Adipocyte (in vitro differentiated cells): ENCODE data around the gene KDM2A.
A peak's percentile ranks its signal among the peaks of the same experiment; 100 is the strongest.

Source experiments
- DNase-seq: peaks from one replicate; pipeline ENCODE4 v3.0.0-alpha.2; 2015; ENCODE audit warnings: low read depth
- H3K27me3 ChIP-seq: replicated peaks from 2 replicates; pipeline ENCODE4 v1.7.0; 2013; ENCODE audit warnings: mild to moderate bottlenecking, low read length, moderate library complexity; ENCODE audit not compliant: control insufficient read depth, insufficient read depth
- H3K36me3 ChIP-seq: 2 replicates; pipeline ENCODE4 v1.7.0; 2013; ENCODE audit warnings: low read length, mild to moderate bottlenecking, moderate library complexity; ENCODE audit not compliant: control insufficient read depth, insufficient read depth, severe bottlenecking
- H3K4me1 ChIP-seq: 2 replicates; pipeline ENCODE4 v1.7.0; 2013; ENCODE audit warnings: mild to moderate bottlenecking, low read length, moderate library complexity; ENCODE audit not compliant: control insufficient read depth, insufficient read depth
- H3K4me3 ChIP-seq: 2 replicates; pipeline ENCODE4 v1.7.0; 2013; ENCODE audit warnings: mild to moderate bottlenecking, low read length, moderate library complexity
- H3K9ac ChIP-seq: 2 replicates; pipeline ENCODE4 v1.7.0; 2013; ENCODE audit warnings: mild to moderate bottlenecking, low read length, moderate library complexity
- H3K9me3 ChIP-seq: 2 replicates; pipeline ENCODE4 v1.7.0; 2013; ENCODE audit warnings: mild to moderate bottlenecking, low read length, moderate library complexity; ENCODE audit not compliant: control insufficient read depth

KDM2A gene

GRCh38 chr11:67290801-67291200 is 171.7 kb downstream of the KDM2A start:
- no peak for DNase-seq
- Histone ChIP-seq H3K36me3 (peaks cover 44% of the 10 kb centered on the region), H3K27me3 (no peaks in the 10 kb centered on the region), H3K9ac (peak overlapping the region; percentile 91), H3K9me3 (peaks cover 3% of the 10 kb centered on the region), H3K4me1 (peaks cover 35% of the 10 kb centered on the region), H3K4me3 (peak overlapping the region; percentile 84)

DNA sequence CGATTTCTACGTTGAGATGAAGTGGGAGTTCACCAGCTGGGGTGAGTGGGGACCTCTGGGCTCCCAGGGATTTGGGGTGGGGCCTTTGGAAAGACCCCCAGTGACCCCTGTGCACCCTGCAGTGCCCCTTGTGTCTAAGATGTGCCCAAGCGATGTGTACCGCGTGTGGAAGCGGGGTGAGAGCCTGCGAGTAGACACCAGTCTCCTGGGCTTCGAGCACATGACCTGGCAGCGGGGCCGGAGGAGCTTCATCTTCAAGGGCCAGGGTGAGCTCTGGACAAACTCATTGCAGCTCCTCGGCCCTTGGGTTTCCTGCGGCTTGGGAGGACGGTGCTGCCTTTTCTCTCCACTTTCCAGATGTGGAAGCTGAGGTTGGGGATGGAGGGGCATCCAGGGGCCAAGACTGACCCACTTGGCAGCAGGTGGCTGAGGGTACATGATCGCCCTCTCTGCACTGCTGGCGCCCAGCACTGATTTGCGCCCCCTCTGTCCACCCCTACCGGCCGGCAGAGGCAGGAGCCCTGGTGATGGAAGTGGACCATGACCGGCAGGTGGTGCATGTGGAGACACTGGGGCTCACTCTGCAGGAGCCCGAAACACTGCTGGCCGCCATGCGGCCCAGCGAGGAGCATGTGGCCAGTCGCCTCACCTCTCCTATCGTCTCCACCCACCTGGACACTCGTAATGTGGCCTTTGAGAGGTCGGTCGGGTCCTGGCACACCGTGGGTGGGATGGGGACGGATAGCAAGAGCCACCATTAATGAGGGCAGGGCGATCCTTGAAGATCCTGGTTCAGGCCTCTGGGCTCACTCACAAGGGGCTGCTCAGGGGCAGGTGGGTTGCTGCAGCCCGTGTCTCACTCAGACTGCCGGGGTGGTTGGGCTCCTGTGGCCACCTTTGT is 172.7 kb downstream of the KDM2A start:
- Histone ChIP-seq H3K27me3 (no peaks in the 10 kb centered on the region), H3K36me3 (peaks cover 47% of the 10 kb centered on the region), H3K9ac (peak overlapping the region; percentile 20), H3K4me1 (peaks cover 35% of the 10 kb centered on the region), H3K9me3 (peaks cover 7% of the 10 kb centered on the region), H3K4me3 (no peak overlapping the region)
- no peak for DNase-seq

GRCh38 chr11:67292671-67293070 is 173.6 kb downstream of the KDM2A start:
- H3K4me1 ChIP-seq: peaks cover 34% of the 10 kb centered on the region
- peak; percentile 34 for DNase-seq
- no peak overlapping the region for H3K9ac ChIP-seq
- no peaks in the 10 kb centered on the region for H3K27me3 ChIP-seq
- peaks cover 7% of the 10 kb centered on the region for H3K9me3 ChIP-seq
- H3K36me3 ChIP-seq: peaks cover 44% of the 10 kb centered on the region
- H3K4me3 ChIP-seq: no peak overlapping the region

- Histone ChIP-seq H3K9ac (no peak overlapping the region), H3K4me3 (no peak overlapping the region), H3K36me3 (peaks cover 44% of the 10 kb centered on the region), H3K4me1 (peaks cover 29% of the 10 kb centered on the region), H3K9me3 (peaks cover 7% of the 10 kb centered on the region), H3K27me3 (no peaks in the 10 kb centered on the region)
- DNase-seq: no peak
Measured at GRCh38 chr11:67293090-67293489, 174.0 kb downstream of the KDM2A start.

DNA sequence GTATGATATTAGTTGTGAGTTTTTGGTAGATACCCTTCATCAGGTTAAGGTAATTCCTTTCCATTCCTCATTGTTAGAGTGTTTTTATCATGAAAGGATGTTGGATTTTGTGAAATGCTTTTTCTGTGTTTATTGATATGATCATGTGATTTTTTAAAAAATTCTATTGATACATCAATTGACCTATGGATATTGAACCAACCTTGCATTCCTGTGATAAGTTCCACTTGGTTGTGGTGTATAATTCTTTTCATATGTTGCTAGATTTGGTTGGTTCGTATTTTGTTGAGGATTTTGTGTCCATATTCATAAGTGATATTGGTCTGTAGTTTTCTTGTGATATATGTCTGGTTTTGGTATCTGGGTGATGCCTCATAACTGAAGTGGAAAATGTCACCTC is 176.8 kb downstream of the KDM2A start:
- peak overlapping the region; percentile 9 for H3K4me3 ChIP-seq
- no peak for DNase-seq
- H3K9ac ChIP-seq: no peak overlapping the region
- no peaks in the 10 kb centered on the region for H3K27me3 ChIP-seq
- peaks cover 7% of the 10 kb centered on the region for H3K9me3 ChIP-seq
- H3K36me3 ChIP-seq: peaks cover 61% of the 10 kb centered on the region
- H3K4me1 ChIP-seq: peaks cover 16% of the 10 kb centered on the region

DNA sequence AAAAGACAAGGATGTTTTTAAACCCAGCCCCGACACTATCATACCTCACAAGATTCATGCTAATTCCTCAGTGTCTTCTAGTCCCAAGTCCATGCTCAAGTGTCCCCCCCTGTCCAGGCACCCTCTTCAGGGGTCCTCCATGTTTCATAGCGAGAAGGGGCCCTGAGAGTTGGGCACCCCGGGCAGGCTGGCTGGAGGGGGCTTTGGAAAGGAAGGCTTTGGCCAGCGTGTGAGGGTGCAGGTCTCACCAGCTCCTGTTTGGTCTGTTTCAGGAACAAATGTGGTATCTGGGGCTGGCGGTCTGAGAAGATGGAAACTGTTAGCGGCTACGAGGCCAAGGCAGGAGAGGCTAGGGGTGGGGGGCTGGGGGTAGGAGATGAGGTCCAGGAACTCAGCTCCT is 179.7 kb downstream of the KDM2A start:
- peaks cover 9% of the 10 kb centered on the region for H3K4me1 ChIP-seq
- H3K36me3 ChIP-seq: peaks cover 50% of the 10 kb centered on the region
- H3K9me3 ChIP-seq: peaks cover 7% of the 10 kb centered on the region
- no peaks in the 10 kb centered on the region for H3K27me3 ChIP-seq
- H3K9ac ChIP-seq: no peak overlapping the region
- no peak overlapping the region for H3K4me3 ChIP-seq
- DNase-seq: no peak

DNA sequence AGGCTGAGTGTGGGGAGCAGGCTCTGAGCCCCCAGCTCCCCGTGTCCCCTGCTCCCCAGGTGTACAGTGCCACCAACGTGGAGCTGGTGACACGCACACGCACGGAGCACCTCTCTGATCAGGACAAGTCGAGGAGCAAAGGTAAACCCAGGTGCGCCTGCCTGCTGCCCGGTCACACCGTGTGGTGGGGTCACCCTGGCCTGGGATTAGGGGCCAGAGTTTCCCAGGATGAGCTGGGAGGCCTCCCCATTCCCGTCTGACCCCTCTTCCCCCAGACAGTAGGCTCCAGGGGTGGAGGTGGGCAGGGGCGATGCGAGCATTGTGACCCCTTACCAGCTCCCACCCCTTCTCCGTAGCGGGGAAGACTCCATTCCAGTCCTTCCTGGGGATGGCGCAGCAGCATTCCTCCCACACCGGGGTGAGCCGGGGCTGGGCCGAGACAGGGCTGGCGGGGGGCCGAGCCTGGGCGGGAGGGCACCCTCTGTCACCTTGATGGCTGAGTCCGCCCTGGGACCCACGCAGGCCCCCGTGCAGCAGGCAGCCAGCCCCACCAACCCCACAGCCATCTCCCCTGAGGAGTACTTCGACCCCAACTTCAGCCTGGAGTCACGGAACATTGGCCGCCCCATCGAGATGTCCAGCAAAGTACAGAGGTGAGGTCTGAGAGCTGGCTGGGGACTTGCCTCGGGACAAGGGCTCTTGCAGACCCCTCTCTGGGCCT is 180.6 kb downstream of the KDM2A start:
- Histone ChIP-seq H3K4me3 (no peak overlapping the region), H3K9me3 (peaks cover 7% of the 10 kb centered on the region), H3K9ac (no peak overlapping the region), H3K27me3 (no peaks in the 10 kb centered on the region), H3K4me1 (peaks cover 15% of the 10 kb centered on the region), H3K36me3 (peaks cover 48% of the 10 kb centered on the region)
- no peak for DNase-seq

DNA sequence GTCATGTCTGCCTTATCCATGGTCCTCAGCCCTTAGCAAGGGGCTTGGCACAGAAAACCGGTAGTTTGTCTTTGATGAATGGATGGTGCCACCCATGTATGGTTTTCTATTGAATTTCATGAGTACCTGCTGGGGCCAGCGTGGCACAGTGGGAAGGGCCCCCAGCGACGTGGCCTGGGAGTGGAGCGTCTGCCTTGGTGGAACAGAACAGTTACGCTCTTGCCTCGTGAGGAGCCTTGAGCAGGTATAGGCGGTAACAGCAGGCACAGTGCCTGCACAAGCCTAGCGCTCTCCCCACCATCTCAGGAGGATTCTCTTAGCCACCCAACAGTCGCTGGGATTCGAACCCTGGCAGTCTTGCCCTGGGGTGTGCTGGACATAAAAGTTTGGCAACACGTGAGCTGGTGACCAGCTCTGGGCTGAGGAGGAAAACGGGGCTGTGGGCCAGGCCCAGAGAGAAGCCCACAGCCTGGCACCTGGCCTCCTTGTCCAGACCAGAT is 181.2 kb downstream of the KDM2A start:
- Histone ChIP-seq H3K27me3 (no peaks in the 10 kb centered on the region), H3K4me3 (no peak overlapping the region), H3K36me3 (peaks cover 48% of the 10 kb centered on the region), H3K9ac (no peak overlapping the region), H3K4me1 (peaks cover 16% of the 10 kb centered on the region), H3K9me3 (peaks cover 7% of the 10 kb centered on the region)
- no peak for DNase-seq

GRCh38 chr11:67300756-67301312 is 181.8 kb downstream of the KDM2A start:
- H3K9ac ChIP-seq: no peak overlapping the region
- no peak overlapping the region for H3K4me3 ChIP-seq
- peaks cover 16% of the 10 kb centered on the region for H3K4me1 ChIP-seq
- peaks cover 4% of the 10 kb centered on the region for H3K9me3 ChIP-seq
- no peak for DNase-seq
- H3K27me3 ChIP-seq: no peaks in the 10 kb centered on the region
- peaks cover 43% of the 10 kb centered on the region for H3K36me3 ChIP-seq

DNA sequence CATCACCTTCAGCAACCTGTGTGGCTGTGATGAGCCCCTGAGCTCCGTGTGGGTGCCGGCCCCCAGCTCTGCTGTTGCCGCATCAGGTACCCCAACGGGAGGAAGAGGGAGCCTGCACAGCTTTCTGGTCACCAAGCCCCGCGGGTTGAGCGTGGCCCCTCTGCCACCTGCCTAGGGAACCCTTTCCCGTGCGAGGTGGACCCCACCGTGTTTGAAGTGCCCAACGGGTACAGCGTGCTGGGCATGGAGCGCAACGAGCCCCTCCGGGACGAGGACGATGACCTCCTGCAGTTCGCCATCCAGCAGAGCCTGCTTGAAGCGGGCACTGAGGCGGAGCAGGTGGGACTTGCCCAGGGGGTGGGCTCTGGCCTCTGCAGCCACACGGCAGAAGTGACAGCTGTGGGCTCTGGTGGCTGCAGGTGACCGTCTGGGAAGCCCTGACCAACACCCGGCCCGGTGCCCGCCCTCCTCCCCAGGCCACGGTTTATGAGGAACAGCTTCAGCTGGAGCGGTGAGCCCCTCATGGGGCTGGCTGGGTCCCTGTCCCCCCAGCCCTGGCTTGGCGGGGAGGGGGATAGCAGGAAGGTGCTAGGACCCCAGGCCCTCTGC is 182.4 kb downstream of the KDM2A start:
- Histone ChIP-seq H3K9me3 (no peaks in the 10 kb centered on the region), H3K27me3 (no peaks in the 10 kb centered on the region), H3K4me3 (no peak overlapping the region), H3K36me3 (peaks cover 41% of the 10 kb centered on the region), H3K9ac (no peak overlapping the region), H3K4me1 (peaks cover 16% of the 10 kb centered on the region)
- no peak for DNase-seq
